Stimulated activated CD8-positive, alpha-beta memory T cell treated with anti-CD3 and anti-CD28 coated beads, Interleukin-7, amount 100 ng/mL, for 48 hours (primary cell): ENCODE measurements around the gene IL17RE.
A peak's percentile ranks its signal among the peaks of the same experiment; 100 is the strongest.

Source experiments
- DNase-seq, 2 donors: peaks; one replicate each; pipeline ENCODE4 v3.0.0-alpha.2; 2020; ENCODE audit warnings: low read depth in 1 of 2; ENCODE audit errors: extremely low read depth in 1 of 2

Gene IL17RE

DNA sequence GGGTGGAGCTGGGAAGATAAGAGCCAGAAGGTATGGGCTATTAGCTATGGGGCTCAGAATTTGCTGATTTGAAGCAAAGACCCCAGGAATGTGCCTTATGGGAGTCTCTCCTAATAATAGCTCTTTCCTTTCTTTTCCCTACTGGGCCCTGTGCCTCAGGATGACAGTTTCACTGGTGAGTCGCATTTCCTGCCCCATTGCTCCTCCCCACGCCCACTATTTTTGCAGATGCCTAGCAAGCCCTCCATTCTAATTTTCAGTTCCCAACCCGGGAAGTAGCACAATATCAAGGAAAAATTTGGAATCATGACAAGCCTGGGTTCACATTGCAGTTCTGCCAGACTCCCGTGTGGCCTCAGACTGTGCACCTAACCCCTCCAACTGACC is 583 bp downstream of the IL17RE start:
- no peak for DNase-seq

DNA sequence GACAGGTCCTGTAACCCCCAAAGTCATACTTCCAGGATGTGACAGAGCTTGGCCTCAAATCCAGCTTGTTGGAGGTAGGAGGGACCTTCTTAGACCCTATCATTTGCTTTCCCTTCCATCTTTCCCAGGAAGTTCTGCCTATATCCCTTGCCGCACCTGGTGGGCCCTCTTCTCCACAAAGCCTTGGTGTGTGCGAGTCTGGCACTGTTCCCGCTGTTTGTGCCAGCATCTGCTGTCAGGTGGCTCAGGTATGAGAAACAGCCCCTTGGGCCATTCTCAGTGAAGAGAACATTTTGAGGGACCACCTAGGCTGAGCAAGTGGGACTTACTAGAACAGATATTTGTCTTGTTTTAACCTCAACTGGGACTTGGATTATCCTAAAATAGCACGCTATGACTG is 1.3 kb downstream of the IL17RE start:
- no peak for DNase-seq

DNA sequence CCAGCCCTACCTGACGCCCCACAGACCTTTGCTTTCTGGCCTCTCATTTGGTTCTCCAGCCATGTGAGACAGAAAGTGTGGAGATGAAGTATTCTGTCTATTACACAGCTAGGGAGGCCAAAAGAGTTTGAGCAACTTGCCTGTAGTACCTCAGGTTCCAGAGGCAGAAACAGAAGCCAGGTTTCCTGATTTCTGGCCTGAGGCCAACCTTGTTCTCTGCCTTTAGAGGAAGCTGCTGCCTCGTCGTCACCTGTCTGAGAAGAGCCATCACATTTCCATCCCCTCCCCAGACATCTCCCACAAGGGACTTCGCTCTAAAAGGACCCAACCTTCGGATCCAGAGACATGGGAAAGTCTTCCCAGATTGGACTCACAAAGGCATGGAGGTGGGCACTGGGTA is 3.8 kb downstream of the IL17RE start:
- no peak for DNase-seq

DNA sequence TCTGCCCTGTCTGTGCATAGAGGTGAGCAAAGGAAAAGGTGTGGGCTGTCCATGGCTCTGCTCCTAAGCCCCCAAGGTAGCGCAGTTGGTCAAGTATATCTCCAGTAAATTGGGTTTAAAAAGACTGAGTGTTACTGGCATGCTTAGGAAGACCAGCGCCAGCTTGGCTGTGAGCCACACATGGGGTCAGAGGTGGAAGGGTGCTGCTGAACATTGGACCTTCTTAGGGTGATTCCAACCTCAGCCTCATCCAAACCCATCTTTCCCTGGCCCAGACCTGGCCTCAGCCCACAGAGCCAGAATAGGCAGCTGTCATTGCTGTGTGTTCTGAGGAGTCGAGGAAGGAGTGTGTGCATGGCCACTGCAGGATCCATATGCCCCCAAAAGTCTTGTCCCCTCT is 5.6 kb downstream of the IL17RE start:
- DNase-seq = no peak

DNA sequence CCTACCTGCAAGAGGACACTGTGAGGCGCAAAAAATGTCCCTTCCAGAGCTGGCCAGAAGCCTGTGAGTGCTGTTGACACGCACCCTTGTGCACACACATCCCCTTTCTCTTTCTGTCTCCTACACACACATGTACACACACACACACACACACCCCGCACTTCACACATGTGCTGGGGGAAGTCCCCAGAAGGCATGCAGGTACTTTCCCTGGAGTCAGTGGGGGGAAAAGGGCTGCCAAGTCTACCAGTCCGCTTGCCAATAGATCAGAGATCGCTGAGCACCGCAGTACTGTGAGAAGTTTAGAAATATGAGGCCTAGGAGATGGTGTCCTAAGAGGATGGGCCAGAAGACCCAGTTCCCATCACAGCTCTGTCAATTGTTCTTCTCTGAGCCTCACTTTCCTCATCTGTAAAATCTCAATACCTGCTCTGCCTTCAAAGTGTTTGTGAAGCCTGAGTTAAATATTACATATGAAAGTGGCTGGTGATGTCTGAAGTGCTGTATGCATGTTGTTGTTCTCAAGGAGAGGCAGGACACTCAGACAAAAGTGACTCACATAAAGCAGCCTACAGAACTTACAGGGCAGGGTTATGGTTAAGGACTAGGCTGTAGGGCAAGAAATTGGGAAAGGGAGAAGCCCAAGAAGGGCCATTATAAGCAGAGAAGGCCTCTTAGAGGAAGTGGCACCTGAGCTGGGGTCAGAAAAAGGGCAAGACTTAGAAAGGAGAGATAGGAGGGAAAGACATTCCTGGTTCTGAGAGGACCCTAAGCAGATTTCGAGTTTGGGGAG is 6.8 kb downstream of the IL17RE start:
- DNase-seq = no peak

DNA sequence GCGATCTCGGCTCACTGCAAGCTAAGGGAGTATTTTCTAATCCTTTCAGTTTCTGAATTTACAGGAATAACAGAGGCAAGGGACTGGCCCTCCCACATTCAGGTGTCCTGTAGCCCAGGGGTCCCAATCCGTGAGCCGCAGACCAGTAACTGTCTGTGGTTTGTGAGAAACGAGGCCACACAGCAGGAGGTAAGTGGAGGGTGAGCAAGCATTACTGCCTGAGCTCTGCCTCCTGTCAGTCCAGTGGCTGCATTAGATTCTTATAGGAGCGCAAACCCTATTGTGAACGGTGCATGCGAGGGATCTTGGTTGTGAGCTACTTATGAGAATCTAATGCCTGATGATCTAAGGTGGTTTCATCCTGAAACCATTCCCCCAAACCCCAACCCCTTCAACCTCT is 9.2 kb downstream of the IL17RE start:
- DNase-seq = no peak

DNA sequence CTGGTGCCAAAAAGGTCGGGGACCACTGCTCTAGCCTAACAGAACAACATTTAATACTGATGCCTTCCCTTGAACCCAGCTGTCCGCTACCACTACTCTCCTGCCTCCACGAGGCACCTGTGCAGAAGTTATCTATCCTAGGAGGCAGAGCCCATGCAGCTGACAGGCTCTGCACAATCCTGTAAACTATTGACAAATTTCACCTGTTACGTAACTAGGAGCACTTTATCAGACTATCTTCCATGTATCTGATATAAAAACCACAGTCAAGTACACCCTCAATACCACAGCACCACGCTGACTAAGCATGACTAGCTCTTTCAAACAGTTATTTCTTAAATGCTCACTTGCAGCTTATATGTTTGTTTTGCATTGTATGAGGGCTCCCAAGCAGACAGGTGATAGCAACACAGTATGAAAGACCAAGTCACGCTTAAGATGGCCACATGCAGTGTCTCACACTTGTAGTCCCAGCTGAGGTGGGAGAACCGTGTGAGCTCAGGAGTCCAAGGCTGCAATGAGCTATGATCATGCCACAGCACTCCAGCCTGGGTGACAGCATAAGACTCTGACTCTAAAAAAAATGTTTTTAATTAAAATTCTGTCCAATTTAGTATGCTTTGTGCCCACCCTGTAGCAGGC is 9.8 kb downstream of the IL17RE start:
- DNase-seq = peak in 1 of 2 donors; percentile 32

DNA sequence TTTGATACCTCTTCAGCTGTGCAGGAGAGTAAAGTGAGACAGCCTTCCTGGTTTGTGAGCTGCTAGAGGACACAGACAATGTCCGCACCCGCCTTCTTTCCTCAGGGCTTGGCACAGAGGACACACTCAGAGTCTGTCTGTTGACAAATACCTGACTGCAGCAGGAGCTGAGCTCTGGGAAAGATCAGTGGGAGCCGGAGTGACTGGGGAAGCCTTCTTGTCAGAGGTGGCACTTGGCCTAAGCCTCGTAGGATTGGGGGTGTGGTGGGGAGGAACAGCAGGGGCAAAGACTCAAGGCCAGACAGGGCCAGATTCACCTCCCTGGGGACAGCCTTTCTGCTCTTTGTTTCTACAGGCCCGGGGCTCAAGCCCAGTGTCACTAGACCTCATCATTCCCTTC is 11.0 kb downstream of the IL17RE start:
- no peak for DNase-seq

DNA sequence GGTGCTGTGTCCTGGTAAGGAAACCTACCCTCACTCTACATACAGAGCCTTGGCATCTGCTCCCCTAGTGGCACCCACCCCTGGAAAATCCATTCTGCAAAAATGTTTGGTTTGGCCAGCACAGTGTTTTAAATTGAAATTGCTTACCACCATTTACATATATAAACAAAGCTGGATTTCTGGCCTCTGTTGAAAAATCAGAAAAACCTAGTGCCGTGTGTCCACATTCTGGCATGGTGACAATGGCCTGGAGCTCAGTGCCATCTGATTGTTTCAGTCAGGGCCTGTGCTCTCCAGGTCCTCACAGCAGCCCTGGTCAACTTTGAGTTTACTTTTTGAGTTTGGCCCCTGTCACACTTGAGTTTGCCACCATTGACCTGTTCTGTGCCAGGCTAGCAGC is 11.4 kb downstream of the IL17RE start:
- DNase-seq = no peak

DNA sequence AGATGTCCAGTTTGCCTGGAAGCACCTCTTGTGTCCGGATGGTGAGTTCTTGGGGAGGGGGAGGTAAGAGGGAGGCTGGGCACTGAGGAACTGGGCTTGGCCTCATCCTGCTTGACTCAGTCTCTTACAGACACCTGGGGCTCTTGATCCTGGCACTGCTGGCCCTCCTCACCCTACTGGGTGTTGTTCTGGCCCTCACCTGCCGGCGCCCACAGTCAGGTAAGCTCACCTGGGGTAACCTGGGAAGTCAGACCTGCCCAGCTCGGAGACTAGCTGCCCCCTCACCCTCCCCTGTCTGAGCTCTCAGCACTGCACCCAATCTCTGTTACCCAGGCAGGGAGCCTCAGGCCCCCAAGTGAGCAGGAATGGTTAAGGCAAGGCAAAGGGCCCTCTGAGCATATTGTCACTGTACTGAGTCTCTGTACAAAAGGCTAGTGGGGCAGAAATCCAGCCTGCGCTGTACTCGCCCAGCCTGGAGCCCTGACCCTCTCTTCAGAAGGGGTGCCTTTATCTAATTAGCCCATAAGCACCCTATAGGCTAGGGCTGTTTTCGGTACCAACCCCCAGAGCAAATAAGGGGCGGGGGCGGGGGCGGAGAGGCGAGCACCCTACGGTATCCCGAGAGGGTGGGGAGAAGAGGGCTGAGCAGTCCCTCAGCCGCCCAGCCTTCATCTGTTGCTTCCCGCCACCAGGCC is 12.1 kb downstream of the IL17RE start:
- DNase-seq = no peak

DNA sequence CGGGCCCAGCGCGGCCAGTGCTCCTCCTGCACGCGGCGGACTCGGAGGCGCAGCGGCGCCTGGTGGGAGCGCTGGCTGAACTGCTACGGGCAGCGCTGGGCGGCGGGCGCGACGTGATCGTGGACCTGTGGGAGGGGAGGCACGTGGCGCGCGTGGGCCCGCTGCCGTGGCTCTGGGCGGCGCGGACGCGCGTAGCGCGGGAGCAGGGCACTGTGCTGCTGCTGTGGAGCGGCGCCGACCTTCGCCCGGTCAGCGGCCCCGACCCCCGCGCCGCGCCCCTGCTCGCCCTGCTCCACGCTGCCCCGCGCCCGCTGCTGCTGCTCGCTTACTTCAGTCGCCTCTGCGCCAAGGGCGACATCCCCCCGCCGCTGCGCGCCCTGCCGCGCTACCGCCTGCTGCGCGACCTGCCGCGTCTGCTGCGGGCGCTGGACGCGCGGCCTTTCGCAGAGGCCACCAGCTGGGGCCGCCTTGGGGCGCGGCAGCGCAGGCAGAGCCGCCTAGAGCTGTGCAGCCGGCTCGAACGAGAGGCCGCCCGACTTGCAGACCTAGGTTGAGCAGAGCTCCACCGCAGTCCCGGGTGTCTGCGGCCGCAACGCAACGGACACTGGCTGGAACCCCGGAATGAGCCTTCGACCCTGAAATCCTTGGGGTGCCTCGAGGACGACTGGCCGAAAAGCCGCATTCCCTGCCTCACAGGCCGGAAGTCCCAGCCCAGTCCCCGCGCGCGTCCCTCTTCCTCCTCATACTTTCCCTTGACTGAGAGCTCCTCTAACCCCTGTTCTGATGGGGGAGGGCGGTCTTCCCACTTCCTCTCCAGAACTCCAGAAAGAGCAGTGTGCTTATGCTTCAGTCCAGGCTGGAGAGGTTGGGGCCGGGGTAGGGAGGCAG is 12.8 kb downstream of the IL17RE start:
- DNase-seq = no peak

DNA sequence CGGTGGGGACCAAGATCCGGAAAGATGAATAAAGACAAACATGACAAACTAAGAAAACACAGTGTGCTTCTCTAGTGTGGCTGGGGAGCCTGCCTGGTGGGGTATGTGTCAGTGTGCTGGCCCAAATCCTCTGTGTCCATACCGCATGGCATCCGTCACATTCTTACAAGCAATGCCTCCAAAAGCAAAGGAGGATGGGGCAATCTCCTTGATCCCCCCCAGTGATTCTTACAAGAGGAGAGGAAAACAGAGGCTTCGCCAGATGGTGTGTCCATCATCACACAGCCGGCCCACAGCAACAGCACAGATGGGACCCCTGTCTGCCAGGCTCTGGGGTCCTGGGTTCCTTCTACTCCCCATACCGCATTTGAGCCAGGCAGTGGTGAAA is 13.7 kb downstream of the IL17RE start:
- no peak for DNase-seq

DNA sequence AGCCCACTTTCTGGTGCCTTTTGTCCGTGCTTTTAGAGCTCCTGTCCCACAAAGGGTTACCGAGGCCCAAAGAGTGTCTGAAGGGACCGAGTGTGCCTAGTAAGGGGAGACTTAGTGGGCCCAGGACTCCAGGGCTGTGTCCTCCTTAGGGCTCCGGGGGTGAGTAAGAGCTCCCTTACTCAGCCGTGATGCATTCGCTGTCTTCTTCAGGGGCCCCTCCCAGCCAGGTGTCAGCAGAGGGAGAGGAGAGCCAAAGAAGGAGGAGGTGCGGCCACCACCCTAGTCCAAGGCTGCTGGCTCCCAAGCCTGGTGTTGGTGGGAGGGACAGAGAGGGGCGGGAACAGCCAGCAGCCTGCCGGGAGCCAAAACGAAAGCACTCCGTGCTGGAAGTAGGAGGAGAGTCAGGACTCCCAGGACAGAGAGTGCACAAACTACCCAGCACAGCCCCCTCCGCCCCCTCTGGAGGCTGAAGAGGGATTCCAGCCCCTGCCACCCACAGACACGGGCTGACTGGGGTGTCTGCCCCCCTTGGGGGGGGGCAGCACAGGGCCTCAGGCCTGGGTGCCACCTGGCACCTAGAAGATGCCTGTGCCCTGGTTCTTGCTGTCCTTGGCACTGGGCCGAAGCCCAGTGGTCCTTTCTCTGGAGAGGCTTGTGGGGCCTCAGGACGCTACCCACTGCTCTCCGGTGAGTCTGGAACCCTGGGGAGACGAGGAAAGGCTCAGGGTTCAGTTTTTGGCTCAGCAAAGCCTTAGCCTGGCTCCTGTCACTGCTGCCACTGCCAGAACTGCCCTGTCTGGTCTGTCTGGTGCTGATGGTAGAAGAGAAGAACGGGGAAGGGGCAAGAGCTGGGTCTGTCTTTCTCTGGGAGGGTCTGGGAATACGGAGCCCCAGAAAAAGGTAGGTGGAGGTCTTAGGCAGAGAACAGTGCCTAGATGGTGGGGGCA is 14.4 kb downstream of the IL17RE start, which contains the start of gene IL17RC:
TSS of gene IL17RC (plus strand) at position 365 of the 947 bp plus-strand sequence. CDS start at position 583, 218 bp downstream.
- peak in 1 of 2 donors; percentile 35 for DNase-seq

DNA sequence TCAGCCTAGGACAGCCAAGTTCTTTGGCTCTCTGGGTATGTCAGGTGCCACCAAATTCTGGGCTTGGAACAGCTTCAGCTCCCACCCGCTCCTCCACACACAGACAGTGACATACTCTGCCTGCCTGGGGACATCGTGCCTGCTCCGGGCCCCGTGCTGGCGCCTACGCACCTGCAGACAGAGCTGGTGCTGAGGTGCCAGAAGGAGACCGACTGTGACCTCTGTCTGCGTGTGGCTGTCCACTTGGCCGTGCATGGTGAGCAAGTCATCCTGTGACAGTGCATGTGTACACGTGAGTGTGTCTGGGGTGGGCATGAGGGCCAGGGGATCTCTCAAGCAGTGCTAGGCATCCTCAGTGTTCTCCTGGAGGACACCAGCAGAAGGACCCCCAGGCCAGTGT is 15.2 kb downstream of the IL17RE start:
- no peak for DNase-seq

DNA sequence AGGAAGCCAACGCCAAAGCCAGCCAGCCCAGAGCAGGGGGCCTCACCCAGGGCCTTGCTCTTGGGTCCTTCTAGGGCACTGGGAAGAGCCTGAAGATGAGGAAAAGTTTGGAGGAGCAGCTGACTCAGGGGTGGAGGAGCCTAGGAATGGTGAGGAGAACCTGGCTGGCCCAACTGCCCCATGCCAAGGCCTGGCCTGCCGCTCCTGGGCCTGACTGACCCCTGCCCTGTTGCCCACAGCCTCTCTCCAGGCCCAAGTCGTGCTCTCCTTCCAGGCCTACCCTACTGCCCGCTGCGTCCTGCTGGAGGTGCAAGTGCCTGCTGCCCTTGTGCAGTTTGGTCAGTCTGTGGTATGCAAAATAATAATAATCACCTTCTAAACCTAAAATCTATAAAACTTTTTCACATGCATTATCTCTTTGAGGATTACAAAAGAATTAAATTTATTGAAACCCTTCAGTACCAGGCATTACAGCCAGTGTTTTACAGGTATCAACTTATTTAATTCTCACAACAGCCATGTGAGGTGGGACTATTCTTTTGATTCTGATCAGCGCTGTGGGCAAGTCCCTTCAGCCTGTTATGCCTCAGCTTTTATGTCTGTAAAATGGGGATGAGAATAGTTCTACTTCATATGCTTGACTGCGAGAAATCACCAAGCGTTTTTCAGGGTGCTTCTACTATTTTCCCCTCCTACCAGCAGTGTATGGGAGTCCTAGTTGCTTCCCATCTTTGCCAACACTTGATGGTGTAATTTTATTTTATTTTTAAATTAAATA is 15.8 kb downstream of the IL17RE start:
- no peak for DNase-seq

DNA sequence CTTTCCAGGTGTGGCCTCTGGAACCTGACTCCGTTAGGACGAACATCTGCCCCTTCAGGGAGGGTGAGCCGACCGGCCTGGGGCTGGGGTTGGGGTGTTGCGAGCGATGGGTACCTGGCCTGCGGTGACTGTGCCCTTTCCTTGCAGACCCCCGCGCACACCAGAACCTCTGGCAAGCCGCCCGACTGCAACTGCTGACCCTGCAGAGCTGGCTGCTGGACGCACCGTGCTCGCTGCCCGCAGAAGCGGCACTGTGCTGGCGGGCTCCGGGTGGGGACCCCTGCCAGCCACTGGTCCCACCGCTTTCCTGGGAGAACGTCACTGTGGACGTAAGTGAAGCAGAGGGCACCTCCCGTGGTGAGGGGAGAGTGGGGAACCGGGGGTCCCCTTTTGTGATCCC is 25.5 kb downstream of the IL17RE start:
- DNase-seq = no peak

DNA sequence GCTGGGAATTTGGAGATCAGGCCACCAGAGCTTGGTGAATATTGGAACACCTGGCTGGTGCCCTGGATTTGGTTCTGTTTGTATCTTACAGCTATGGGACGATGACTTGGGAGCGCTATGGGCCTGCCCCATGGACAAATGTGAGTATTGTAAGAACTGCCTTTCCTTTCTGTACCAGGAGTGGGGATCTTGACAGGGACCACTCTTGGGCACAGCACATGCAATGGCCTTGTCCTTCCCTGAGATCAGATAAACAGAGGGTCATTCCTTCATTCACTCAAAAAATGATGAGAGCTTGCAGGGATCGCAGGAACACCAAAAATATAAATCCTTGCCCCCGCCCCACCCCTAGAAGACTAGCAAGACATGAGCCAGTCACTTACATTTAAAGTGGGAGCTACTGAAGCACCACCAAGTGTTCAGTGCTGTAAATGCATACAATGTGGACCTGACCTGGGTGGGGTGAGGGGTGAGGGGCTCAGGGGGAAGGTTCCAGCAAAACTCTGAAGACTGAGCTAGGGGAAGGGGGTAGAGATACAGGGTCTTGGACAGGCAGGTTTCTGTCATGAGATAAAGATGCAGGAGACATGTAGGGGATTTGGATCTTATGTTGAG is 28.3 kb downstream of the IL17RE start:
- no peak for DNase-seq

DNA sequence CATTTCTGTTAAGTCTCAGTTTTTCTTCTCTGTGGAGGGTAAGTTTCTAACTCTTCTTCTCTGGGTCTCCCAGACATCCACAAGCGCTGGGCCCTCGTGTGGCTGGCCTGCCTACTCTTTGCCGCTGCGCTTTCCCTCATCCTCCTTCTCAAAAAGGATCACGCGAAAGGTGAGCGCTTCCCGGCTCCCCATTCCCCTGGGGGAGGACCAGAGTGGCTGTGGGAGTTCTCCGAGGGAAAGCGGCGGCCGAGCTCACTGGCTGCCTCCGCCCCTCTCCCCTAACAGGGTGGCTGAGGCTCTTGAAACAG is 29.8 kb downstream of the IL17RE start:
- DNase-seq = no peak
